NCI-H774 (cell line): Measurements from ENCODE around the gene GLG1.

Experiments
- DNase-seq: peaks from one replicate; lab custom pipeline; 2025; lab: John Stamatoyannopoulos, UW

The GLG1 gene

GRCh38 chr16:74608944-74609343, 2.0 kb upstream of the GLG1 start:
- DNase-seq: no peak

- DNase-seq: no peak
These were observed 1.5 kb upstream of the GLG1 start for GRCh38 chr16:74608381-74608780.

GRCh38 chr16:74607962-74608356, 1.0 kb upstream of the GLG1 start:
- no peak for DNase-seq

- no peak for DNase-seq
These were observed 522 bp upstream of the GLG1 start for GRCh38 chr16:74607310-74607961.

- no peak for DNase-seq
These were observed 981 bp downstream of the GLG1 start for GRCh38 chr16:74605746-74606520.

- no peak for DNase-seq
These were observed 1.6 kb downstream of the GLG1 start for GRCh38 chr16:74605332-74605731.

- no peak for DNase-seq
These were observed 3.1 kb downstream of the GLG1 start for GRCh38 chr16:74603848-74604247.

GRCh38 chr16:74601126-74601871, 5.6 kb downstream of the GLG1 start:
- no peak for DNase-seq

- no peak for DNase-seq
These were observed 10.3 kb downstream of the GLG1 start for GRCh38 chr16:74596586-74596985.

GRCh38 chr16:74592847-74593246, 14.1 kb downstream of the GLG1 start:
- no peak for DNase-seq

- DNase-seq: no peak
These were observed 14.9 kb downstream of the GLG1 start for GRCh38 chr16:74591876-74592650.

GRCh38 chr16:74586948-74587347, 20.0 kb downstream of the GLG1 start:
- no peak for DNase-seq

- DNase-seq: no peak
These were observed 21.0 kb downstream of the GLG1 start for GRCh38 chr16:74585846-74586443.

GRCh38 chr16:74583926-74584666, 22.8 kb downstream of the GLG1 start:
- DNase-seq: no peak

- no peak for DNase-seq
These were observed 23.9 kb downstream of the GLG1 start for GRCh38 chr16:74582970-74583369.

GRCh38 chr16:74580833-74581232, 26.1 kb downstream of the GLG1 start:
- DNase-seq: no peak

GRCh38 chr16:74578838-74579237, 28.1 kb downstream of the GLG1 start:
- DNase-seq: no peak

GRCh38 chr16:74578433-74578832, 28.5 kb downstream of the GLG1 start:
- DNase-seq: no peak

- DNase-seq: no peak
These were observed 29.0 kb downstream of the GLG1 start for GRCh38 chr16:74577882-74578366.

GRCh38 chr16:74575807-74576643, 30.9 kb downstream of the GLG1 start:
- DNase-seq: no peak
